Pons (tissue), 1 donor: ENCODE data around the gene ITGB2.

Source experiments
- DNase-seq: peaks from one replicate; pipeline ENCODE4 v3.0.0-alpha.2; 2016; ENCODE audit warnings: low spot score

The ITGB2 gene

GRCh38 chr21:44910229-44911067 lies 10.3 kb downstream of the ITGB2 start:
- no peak for DNase-seq

- DNase-seq: no peak
These were observed 11.0 kb downstream of the ITGB2 start for GRCh38 chr21:44909719-44910118.

DNA sequence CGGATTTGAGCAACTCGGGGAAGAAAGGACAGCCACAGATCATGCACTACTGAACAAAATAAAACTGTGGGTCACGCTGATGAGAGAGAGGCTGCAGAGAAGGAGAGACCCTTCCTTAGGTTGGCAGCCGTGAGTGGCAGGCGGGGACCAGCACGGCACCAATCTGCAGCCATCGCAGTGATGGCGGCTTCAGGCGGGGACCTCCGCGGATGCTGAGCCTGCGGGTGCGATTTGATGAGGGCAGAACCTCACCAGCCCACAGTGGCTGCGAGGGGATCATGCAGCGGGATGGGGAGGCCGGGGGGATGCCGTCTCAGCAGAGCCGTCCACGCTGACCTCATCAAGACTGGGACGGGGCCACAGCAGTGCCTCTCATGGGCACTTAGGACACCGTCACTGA lies 11.8 kb downstream of the ITGB2 start:
- no peak for DNase-seq

- DNase-seq: peak; percentile 69
These were observed 12.5 kb downstream of the ITGB2 start for GRCh38 chr21:44907966-44908895.

DNA sequence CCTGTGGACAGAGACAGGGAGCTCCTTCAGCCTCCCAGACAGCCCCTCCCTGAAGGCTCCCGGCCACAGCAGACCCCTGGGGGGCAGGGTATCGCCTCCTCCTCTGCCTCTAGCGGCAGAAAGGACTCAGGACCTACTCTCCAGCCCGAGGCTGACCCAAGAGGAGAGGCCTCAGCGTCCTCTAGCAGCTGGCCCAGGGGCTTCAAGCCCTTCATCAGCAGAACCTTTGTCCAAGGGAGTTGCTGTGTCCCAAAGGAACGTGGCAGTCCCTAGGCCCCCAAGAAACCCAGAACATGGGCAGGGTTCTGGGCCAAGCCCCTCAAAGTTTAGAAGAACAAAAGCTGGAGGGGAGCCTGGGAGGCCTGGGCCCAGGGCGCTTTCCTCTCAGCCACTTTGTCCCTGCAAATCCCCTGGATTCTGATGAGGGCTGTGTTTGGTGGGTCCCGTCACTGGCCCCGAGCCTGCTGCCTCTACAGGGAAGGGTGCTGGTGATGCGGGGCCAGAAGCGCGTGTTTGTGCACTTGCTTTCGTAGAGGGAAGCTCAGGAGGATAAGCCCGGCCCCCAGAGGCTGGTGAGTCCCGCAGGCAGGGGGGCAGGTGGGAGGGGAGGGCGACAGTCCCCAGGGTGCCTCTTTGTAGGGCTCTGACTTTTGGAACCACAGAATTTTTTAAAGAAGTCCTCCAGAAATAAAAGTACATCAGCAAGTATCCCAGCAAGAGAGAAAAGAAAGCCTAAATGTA lies 13.3 kb downstream of the ITGB2 start:
- no peak for DNase-seq

DNA sequence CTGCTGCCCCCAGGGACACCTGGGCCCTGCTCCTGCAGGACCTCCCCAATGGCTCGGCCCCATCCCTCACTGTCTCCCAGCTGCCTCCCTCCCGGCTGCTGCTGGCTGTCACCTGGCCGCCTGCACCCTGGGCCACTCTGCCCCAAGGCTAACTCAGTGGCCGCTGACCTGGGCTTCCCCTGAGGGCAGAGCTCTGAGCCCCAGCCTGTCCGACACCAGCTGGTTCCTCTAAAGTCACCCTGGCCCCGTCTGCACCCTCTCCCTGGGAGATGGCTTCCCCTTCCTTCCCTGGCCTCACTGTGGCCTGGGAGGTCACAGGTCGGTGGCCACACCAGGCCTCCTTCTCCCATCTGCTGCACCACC lies 15.0 kb downstream of the ITGB2 start:
- DNase-seq: no peak

DNA sequence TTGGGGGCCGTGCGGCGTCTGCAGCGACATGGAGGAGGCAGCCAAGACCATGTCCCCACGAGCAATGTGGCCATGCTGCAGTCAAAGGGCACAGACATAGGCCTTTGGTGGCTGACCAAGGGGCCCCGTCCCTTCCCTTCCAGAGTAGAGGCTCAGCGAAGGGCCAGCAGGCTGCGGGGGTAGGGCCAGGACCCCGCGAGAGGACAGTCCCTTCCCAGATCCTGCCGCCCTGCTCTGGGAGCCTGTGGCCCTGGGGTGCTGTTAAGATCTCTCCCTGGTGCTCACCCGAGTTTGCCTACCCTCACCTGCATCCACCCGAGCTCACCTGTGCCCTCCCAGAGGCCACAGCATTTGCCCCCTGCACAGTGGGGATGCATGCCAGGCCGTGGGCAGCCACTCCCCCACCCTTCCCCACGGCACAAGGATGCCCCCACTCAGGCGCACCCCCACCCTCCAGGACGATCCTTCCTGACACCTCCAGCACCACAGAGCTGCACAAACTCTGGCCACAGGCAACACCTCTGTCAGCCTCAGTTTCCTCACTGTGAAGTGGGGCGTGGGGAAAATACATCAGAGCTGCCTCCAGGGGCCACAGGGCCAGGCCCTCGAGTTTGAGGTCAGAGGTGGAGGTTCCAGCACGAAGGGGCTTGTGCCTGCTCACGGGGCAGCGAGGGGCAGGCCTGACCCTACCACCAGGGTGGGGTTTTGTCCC lies 15.5 kb downstream of the ITGB2 start:
- DNase-seq: no peak

DNA sequence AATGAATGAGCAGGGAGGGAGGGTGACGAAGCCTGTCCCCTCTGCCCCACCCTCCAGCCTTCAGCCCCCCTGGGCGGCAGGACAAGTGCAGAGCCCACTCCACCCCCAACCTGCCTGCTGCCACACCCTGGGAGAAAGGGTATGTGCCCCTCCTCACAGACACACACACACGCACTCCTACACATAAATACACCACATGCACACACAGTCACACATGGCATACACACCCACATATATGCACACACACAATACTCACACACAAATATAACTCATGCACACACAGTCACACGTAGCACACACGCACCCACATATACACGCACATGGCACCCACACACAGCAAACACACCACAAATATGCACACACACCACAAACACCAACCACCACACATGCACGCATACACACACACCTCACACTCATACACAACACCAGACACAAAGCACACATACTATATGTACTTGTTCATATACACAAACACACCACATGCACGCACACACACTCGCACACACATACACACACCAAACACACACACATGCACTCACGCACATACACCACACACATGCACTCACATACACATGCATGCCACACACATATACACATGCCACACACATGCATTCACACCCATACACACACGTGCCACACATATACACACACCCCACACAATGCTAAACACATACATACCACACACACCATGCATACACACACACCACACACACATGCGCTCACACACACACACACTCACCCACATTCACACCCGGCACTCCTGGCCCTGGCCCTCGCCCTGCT lies 16.4 kb downstream of the ITGB2 start:
- DNase-seq: no peak

DNA sequence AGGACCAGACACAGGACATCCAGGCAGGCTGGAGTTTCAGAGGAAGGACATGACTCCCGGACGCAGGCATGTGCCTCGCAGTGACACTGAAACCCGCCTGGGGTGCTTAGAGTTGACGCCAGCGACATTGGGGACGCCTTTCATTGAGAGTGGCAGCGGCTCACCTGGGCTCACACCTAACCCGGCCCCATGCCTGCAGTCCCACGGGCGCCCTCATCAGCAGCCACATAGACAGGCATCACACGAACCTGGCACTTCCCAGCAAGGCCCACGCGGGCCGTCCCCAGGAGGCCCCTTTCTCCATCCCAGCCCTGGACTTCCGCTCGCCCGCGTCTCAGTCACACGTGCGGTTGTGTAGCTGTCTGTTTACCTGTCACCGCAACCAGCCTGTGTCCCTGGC lies 17.0 kb downstream of the ITGB2 start:
- DNase-seq: no peak

- DNase-seq: no peak
These were observed 17.5 kb downstream of the ITGB2 start for GRCh38 chr21:44903050-44903685.

GRCh38 chr21:44902268-44903049 lies 18.2 kb downstream of the ITGB2 start:
- DNase-seq: no peak

DNA sequence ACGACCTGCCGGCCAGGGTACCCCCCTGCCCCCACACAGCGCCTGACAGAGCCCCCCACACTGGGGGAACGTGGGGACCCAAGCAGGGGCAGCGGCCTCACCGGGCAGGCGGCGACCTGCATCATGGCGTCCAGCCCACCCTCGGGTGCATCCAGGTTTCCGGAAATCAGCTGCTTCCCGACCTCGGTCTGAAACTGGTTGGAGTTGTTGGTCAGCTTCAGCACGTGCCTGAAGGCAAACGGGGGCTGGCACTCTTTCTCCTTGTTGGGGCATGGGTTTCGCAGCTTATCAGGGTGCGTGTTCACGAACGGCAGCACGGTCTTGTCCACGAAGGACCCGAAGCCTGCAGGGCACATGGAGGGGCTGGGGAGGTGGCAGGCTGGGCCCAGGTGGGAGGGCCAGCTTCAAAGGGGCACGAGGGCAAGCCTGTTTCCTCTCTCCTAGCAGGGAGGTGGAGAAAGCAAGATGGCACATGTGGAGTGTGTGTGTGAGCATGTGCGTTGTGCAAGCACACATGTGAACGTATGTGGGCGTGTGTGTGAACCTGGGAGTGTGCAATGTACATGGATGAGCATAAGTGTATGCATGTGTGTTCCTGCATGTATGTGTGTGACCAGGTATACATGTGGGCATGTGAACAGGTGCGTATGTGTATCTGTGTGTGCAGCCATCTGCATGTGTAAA lies 19.2 kb downstream of the ITGB2 start:
- no peak for DNase-seq

DNA sequence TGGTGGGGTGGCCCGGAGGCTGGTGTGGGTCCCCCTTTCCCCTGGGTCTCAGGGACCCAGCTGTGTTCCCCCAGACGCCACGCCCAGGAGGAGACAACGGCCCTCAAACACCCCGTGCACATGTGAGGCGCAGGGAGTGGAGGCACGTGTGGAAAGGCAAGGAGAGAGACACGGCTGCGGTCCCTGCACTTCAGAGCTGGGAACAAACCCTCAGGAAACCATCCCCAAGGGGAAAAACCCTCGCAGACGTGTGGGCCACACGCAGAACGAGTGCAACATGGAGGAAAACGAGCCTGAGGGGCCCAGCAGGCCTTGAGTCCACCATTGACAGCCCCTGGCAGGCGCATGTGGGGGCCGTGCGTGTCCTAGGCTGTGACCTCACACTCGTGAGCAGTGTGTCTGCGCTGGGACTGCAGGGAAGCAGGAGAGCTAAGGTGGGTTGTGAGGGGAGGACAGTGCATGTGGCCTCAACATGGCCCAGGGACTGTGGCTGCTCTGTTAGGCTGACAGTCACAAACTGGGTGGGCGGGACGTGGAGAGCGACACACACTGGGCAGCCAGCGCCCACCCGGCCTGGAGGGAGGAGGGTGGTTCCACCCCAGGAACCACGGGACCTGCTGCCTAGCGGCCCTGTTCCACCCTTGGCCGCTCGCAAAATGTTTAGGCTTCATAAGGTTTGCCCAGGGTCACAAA lies 20.0 kb downstream of the ITGB2 start:
- no peak for DNase-seq

GRCh38 chr21:44899768-44900558 lies 20.7 kb downstream of the ITGB2 start:
- no peak for DNase-seq

DNA sequence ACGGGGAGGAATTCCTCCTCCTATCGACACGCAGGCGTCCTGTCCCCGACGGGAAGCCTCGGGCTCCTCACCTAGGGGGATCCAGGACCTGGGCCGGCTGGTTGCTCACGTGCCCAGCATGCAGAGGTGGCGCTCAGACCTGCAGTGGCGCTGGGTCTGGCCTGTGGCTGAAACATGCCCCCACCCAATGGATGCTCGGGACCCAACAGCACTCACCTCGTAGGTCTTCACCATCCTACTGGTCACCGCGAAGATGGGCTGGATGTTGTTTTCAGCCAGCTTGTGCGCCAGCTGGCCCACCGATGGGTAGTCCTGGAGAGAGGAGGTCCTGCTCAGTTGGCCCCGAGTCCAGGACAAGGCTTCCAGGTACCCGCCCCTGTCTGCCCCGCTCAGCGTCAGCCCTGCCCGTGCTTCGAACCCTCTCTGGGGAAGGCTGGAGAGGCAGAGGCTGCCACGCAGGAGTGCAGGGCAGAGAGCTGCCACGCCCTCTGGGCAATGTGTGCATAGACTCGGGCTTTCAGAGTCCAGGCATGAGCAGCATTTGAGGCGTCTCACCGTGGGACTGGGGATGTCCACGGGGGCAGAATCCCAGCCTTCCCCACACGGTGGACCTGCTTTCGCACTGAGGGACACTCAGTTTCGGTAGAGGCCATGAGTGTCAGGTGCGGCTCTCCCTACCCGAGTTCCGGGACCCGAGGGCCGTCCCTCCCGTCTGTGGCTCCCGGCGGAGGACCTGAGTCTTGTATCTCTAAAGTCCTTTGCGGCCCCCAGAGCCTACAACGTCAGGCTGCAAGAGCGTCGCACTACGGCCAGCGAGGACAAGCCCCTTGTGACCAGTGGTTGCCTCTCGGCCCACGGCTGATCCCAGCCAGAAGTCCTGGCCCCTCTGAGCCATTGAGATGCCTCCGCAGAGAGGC lies 21.6 kb downstream of the ITGB2 start:
- no peak for DNase-seq

DNA sequence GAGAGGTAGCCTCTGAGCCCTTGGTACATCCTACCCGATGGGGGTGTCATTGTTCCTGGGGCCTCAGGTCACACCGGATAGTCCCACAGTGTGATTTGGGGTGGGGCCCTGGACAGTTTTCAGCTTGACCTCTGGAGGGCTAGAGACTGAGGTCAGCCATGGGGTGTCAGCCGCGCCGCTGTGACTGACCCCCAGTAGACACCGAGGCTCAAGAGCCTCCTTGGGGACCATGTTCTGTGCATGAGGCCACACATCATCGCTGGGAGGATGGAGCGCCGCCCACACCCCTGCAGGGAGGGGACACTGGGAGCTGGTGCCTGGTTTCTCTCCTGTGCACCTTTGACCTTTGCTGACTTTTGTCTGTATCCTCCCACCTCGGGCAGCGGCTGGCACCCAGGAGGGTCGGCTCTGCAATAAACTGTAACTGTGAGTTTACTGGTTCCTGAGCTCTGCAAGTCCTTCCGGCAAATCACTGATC lies 22.6 kb downstream of the ITGB2 start:
- no peak for DNase-seq
